GM19467 (cell line): ENCODE results near the gene APPL2.
"Not testable (repeated sequence)": the region's sequence is repeated elsewhere in the genome, so short reads cannot be mapped to it uniquely, and the experiment has no call there.

ENCODE experiments used
- ATAC-seq: cut with Tn5 transposase; IDR thresholded peaks from one replicate; pipeline ENCODE4 v1.9.1; 2021; ENCODE audit warnings: mild to moderate bottlenecking, moderate library complexity; ENCODE audit not compliant: unreplicated experiment

APPL2 gene

DNA sequence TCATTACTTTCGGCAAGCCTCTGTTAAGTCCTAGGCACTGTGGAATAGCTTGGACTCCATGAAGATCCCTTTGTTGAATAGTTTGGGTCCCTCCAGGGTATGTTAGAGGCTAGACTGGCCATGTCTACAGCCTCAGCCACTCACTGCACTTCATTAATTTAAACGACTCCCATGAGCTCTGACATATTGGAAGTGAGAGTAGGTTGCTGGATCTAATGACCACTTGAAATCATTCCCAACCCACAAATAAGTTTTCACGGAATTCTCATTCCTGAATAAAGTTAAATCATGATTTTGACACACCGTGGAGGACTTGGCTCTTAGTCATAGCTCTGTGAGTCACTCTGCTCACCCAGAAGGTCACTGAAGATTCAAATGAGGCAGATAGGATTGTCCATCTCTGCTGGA is 21.4 kb upstream of the APPL2 start:
- no peak for ATAC-seq

DNA sequence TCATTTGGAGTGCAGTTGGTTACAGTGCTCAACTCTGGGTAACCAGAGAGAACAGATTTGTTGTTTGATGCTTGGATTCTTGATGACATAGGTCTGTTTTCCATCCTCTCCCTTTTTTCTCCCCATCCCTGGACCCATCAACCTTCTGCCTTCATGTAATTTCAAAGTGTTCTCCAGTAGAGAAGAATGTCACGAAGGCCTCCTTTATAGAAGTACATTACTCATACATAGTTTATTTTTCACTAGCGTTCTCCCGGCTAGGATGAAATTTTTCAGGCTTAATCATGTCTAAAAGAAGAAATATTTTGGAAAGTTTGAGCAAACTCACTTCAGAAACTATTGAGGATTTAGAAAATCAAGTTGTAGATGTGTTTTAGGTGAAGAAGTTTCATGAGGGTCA is 20.9 kb upstream of the APPL2 start:
- no peak for ATAC-seq

GRCh38 chr12:105256431-105256830 is 20.5 kb upstream of the APPL2 start:
- not testable (repeated sequence) for ATAC-seq

GRCh38 chr12:105256011-105256410 is 20.0 kb upstream of the APPL2 start:
- no peak for ATAC-seq

DNA sequence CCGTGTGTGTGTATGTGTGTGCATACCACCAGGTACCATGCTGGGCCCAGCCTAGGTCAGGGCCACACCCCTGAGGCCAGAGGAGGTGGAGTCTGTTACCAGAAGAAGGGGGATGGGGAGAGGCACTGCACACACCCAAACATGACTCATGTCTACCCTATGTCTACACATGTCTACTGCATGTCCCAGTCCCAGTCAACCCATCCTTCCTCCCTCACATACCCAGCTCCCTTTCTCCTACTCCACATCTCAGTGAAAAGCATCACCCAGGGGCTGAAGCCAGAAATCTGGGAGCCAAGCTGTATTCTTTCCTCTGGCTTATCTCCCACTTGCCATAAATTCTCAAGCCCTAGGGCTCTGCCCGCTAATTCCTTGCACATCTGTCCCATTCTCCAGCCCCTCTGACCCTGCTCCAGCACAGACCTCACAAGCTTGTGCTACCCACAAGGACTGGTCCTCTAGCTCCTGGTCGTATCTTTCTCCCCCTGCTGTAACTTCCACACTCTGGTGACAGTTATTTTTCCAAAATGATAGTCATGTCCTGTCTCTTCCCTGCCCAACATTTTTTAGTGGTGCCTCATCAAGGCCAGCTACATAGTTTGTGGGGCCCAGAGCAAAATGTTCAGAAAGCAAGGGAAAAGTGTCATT is 18.0 kb upstream of the APPL2 start:
- no peak for ATAC-seq

DNA sequence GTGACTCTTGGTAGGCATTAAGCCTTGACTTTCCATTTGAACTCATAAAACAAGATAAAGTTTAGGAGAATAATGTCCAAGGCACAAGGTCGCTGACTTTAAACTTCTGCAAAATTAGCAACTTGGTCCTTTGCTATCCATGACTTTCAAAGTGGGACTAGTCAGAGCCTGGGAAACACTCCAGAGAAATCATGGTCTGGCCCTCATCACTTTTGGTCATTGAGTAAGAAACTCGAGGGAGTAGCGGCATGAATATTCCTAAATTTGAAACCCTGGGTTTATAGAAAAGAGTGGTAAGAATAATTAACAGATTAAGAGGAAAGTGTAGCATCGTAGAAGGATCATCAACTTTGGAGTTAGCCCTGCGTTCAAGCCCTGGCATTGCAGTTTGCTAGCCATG is 16.9 kb upstream of the APPL2 start:
- ATAC-seq, result no peak

DNA sequence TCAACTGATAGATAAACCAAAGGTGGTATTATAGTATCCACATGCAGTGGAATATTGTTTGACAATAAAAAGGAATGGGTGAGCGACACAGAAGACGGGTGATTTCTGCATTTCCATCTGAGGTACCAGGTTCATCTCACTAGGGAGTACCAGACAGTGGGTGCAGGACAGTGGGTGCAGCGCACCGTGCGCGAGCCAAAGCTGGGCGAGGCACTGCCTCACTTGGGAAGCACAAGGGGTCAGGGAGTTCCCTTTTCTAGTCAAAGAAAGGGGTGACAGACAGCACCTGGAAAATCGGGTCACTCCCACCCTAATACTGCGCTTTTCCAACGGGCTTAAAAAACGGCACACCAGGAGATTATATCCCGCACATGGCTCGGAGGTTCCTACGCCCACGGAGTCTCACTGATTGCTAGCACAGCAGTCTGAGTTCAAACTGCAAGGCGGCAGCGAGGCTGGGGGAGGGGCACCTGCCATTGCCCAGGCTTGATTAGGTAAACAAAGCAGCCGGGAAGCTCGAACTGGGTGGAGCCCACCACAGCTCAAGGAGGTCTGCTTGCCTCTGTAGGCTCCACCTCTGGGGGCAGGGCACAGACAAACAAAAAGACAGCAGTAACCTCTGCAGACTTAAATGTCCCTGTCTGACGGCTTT is 9.9 kb upstream of the APPL2 start:
- not testable (repeated sequence) for ATAC-seq

DNA sequence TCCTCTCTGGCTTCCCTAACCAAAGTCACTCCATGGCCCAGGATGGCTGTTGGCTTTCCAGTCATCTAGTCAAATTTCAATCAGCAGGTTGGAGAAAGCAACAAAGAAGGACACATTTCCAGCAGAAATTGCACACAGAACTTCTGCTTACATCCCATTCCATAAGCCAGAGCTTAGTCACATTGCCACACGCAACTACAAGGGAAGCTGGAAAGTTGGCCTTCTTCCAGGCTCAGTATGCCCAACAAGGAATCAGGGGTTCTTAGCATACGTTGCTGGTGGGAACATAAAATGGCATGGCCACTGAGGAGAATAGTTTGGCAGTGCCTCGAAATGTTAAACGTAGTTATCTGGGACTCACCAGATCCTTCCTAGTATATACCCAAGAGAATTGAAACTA is 9.3 kb upstream of the APPL2 start:
- no peak for ATAC-seq

DNA sequence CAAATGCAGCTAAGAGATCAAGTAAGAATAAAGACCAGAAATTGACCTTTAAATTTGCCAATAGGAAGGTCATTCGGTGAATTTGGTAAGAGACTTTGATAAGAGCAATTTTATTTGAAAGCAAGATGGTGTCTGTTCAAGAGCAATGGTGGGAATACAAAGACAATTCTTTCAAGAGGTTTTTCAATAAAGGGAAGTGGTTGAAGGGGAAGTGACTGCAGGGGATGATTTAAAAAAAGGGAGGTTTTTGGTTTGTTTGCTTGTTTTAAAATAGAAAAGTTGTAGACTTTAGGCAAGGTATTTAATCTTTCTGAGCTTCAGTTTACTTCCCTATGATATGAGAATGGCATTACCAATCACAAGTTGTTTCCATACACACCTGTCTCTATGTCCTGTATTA is 4.3 kb upstream of the APPL2 start:
- no peak for ATAC-seq

- ATAC-seq, result no peak
These were observed 3.3 kb upstream of the APPL2 start for GRCh38 chr12:105239304-105239703.

DNA sequence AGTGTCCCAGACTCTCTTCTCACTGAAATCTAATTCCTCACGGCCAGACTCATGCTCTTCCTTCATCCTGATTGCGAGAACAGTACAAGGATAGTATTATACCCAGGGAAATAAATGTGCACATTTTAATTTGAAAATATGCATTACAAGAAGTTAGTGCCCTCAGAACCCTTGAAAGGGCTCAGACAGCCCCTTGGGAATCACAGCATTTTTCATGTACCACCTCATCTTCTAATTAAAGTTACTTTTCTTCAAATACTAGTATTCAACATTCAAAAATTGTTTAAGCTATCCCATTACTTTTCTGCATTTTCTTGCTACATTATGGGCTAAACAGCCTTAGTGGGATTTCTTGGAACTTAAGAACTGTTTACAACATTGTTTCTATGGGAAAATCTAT is 1.7 kb upstream of the APPL2 start:
- no peak for ATAC-seq

- ATAC-seq, result no peak
These were observed 668 bp downstream of the APPL2 start for GRCh38 chr12:105235281-105235731.

- ATAC-seq, result no peak
These were observed 1.8 kb downstream of the APPL2 start for GRCh38 chr12:105234197-105234596.

DNA sequence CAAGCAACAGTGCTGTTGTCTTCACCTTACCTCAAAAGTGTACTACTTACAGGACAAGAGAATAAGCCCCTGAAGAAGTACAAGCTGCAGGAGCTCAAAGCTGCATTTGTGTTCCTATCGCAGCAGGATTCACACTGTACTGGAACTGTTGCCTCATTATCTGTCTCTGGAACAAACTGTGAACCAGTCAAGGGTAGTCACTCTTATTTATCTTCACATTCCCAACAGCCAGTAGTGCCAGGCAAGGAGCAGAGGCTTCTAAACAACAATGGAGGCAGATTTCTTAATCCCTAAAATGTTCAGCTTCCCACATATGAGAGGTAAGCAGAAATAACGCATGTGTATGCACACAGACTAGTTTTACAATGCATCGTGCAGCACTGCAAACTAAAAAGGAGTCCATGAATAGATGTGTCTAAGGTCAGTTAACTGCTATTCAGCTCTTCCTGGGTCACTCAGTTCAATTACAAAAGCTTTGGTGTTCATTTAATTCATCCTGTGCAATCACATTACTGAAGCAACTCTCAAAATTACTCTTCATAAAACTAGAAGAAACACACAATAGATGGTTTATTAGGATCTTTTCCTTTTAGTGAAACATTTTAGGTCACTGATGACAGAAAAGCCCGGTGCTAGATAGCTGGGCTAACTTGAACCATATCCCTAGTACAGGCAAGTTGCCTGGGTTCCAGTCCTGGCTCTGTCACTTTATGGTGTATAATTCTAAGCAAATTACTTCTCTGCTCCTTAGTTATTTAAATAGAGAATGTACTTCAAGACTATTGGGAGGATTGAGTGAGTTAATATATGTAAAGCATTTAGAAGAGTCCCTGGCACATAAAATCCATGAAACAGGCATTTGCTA is 2.7 kb downstream of the APPL2 start:
- no peak for ATAC-seq

GRCh38 chr12:105231396-105231795 is 4.6 kb downstream of the APPL2 start:
- ATAC-seq, result no peak

- ATAC-seq, result no peak
These were observed 6.6 kb downstream of the APPL2 start for GRCh38 chr12:105229371-105229770.

- no peak for ATAC-seq
These were observed 7.0 kb downstream of the APPL2 start for GRCh38 chr12:105228966-105229365.

GRCh38 chr12:105228494-105228893 is 7.5 kb downstream of the APPL2 start:
- no peak for ATAC-seq

- no peak for ATAC-seq
These were observed 8.1 kb downstream of the APPL2 start for GRCh38 chr12:105227879-105228278.

GRCh38 chr12:105226219-105226618 is 9.8 kb downstream of the APPL2 start:
- no peak for ATAC-seq

DNA sequence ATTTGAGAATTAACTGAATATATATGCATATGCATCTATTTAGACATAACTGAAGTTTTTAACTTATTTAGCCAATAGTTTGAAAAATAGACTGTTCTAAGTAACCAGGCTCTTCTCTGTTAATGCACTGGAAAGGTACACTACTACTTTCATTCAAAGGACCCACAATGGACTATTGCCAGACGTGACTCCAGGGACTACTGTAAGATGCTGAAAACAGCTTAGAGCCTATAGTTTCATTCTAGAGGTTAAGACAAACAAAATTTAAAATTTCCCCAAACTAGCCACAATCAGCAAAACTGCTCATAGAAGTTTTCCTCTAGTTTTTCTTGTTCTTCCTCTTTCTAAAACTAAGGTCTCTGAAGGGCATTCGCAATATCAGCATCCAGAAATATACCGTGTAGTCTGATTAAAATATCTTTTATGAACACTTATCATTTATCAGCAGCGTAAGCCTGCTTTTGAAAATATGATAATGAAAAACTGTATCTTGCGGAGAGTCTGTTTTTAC is 10.4 kb downstream of the APPL2 start:
- no peak for ATAC-seq

DNA sequence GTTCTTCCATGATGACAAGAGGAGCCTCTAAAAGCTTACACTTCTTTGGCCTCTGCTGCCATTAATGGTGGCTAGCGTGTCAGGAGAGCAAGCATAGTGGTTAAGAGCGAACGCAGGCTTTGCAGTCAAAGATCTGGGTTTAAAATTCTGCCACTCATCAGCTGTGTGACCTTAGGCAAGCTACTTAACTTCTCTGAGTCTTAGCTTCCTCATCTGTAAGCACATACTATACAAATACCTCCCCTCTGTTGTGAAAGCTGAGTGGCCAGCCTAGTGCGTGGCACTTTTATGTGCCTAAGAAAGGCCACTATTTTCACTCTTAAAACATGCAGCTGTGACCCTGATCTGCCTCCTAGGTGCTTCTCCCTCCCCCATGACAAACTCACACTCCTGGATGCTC is 11.6 kb downstream of the APPL2 start:
- ATAC-seq, result no peak
